ENCODE results near the gene FOSL1. TPM values are rescaled to one million over a fixed set of nuclear protein-coding genes. Genes with fewer than 3 reads are reported as not detected.

Gene FOSL1
- total RNA-seq, 5 donors from 2014 or later (not counting 1 experiment from before 2014, with no cell fraction given): 0.49 to 1.6 (median 0.65) TPM

DNA sequence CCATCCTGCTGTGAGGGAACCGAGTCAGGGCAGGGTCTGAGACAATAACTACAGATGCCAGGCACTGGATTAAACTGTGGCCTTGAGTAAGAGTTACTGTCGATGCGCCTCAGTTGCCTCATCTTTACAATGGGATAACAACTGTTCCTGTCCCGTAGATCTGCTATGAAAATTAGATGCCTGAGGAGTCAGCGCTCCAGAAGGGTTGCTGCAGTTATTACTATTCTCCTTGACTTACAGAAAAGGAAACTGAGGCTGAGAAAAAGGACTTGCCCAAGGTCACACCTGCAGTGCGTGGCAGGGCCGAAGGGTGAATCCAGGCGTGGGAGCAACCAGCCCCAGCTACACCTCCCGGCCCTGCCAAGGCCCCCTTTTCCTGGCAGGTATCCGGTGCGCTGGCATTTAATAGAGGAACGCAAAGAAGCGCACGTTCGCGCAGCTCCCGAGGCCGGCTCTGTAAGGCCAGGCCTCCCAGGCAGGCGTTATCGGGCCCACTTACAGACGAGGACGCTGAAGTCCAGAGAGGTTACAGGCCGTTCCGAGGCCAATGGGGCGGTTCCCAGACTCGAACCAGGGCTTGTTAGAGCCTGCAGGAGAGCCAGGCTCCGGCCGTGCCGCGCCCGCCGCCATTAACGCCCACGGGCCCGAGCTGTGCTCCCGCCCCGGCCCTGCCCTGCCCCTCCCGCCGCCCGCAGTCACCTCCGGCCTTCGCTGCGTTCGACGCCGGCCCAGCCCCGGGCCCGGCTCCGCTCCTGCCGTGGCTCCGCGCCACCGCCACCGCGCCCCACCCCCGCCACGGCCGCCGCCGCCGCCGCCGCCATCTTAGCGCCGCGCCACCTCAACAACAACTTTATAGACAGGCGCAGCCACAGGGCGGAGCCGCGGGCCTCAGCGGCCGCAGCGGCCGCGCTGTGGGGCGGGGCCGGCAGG, 18.3 kb upstream of the FOSL1 start, which contains the start of gene C11orf68:
C11orf68 (minus strand) TSS at position 852 of the 930 bp plus-strand sequence; CDS start at position 821, 31 bp downstream.
- Histone ChIP-seq H3K4me1 (ENCODE audit: control insufficient read depth in 1 of 2, extremely low read depth in 1 of 2, insufficient read depth in 2 of 2, low read length in 2 of 2) (peaks cover 27 to 64% of the 10 kb centered on the region in 2 experiments), H3K4me3 (ENCODE audit: control insufficient read depth in 1 of 2, extremely low read depth in 1 of 2, low read length in 1 of 2) (peak within 1 kb of the TSS; percentile 92 to 99), H3K36me3 (ENCODE audit: control insufficient read depth in 2 of 2, extremely low read depth in 1 of 2, insufficient read depth in 1 of 2, low read length in 1 of 2) (peaks cover 7 to 33% of the 10 kb centered on the region in 2 donors), H3K27ac (ENCODE audit: low read length) (peak within 1 kb of the TSS; percentile 84), H3K27me3 (replicated peaks in 1 of 2; ENCODE audit: control insufficient read depth in 2 of 2, extremely low read depth in 1 of 2, insufficient read depth in 2 of 2, low read length in 1 of 2) (no peaks in the 10 kb centered on the region), H3K9me3 (no peaks in the 10 kb centered on the region)
- Mint-ChIP-seq H3K27me3 (no peaks in the 10 kb centered on the region), H3K9me3 (no peaks in the 10 kb centered on the region), H3K4me3 (peak within 1 kb of the TSS; percentile 90 to 92 (median 91)), H3K36me3 (peaks cover 20% of the 10 kb centered on the region), H3K27ac (peak within 1 kb of the TSS; percentile 86 to 88), H3K4me1 (peaks cover 41 to 59% (median 50%) of the 10 kb centered on the region in 3 donors)
- peak in 3 of 35 experiments; percentile 17 to 20 (median 19) for DNase-seq
- POLR2A ChIA-PET: interaction anchor here in 1 of 2 donors (0.6 to 1.0 kb wide), 2 partner anchors 24 to 197 kb away, joined by 3 read pairs; no protein-coding TSS in a partner anchor
- WGBS (ENCODE audit: insufficient coverage): 4% methylated on average over 77 of the region's 77 CpGs
- ATAC-seq (replicated peaks in 1 of 4): peak; percentile 13 to 74 (median 71)
- CTCF ChIA-PET: interaction anchor here in 1 of 2 donors (1.0 to 1.3 kb wide), 2 partner anchors 28 to 59 kb away, joined by 3 to 6 read pairs; partner anchors contain the start of gene CCDC85B

DNA sequence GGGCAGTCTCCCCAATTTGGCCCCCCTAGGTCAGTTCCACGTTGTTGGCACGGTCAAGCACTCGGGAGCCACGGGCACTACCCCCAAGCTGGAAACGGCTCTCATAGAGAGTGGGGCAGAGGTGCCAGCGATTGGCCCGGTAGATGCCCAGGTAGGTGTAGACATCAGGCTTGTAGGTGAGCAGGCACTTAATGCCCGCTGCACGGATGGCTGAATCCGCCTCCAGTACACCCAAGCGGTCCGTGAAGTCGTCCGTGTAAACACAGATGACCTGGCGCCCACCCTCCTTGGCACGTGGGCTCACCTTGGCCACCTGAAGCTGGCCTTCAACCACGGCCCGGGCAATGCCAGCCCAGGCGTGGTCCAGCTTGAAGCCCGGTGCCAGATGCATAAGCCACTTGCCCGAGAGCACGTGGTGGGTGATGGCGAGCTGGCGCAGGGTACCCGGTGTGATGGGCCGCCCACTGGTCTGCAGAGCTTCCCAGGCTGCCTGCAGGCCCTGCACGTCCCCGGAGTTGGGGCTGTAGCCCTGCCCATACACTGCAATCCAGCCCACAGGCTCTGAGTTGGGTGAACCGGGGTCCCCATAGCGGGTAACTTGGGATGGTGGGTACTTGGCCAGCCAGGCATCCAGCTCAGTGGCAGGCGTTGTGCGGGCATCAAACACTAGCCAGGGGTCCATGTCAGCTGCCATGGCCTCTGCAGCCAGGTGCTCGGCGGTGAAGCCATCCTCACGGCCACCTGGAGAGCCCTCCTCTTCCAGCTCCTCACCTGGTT, 17.4 kb upstream of the FOSL1 start:
- Histone ChIP-seq H3K4me1 (ENCODE audit: control insufficient read depth in 1 of 2, extremely low read depth in 1 of 2, insufficient read depth in 2 of 2, low read length in 2 of 2) (peaks cover 27 to 64% of the 10 kb centered on the region in 2 experiments), H3K27ac (ENCODE audit: low read length) (peak overlapping the region; percentile 84), H3K9me3 (no peaks in the 10 kb centered on the region), H3K27me3 (replicated peaks in 1 of 2; ENCODE audit: control insufficient read depth in 2 of 2, extremely low read depth in 1 of 2, insufficient read depth in 2 of 2, low read length in 1 of 2) (no peaks in the 10 kb centered on the region), H3K36me3 (ENCODE audit: control insufficient read depth in 2 of 2, extremely low read depth in 1 of 2, insufficient read depth in 1 of 2, low read length in 1 of 2) (peaks cover 7 to 25% of the 10 kb centered on the region in 2 donors), H3K4me3 (ENCODE audit: control insufficient read depth in 1 of 2, extremely low read depth in 1 of 2, low read length in 1 of 2) (peak overlapping the region; percentile 92 to 99)
- no peaks in the 10 kb centered on the region for H3K9me3 Mint-ChIP-seq
- no peaks in the 10 kb centered on the region for H3K27me3 Mint-ChIP-seq
- peaks cover 13% of the 10 kb centered on the region for H3K36me3 Mint-ChIP-seq
- WGBS (ENCODE audit: insufficient coverage): 94% methylated on average over 33 of the region's 35 CpGs
- ChIA-PET CTCF (interaction anchor here in 1 of 2 donors (1.3 kb wide), 1 partner anchor 27 kb away, joined by 6 read pairs; the partner anchor contains the start of gene CCDC85B), POLR2A (interaction anchor here in 1 of 2 donors (1.0 kb wide), 1 partner anchor 23 kb away, joined by 3 read pairs; no protein-coding TSS in a partner anchor)
- H3K4me1 Mint-ChIP-seq: peaks cover 41 to 52% (median 43%) of the 10 kb centered on the region in 3 donors
- DNase-seq: no peak
- peak overlapping the region; percentile 84 to 86 for H3K27ac Mint-ChIP-seq
- H3K4me3 Mint-ChIP-seq: peak overlapping the region; percentile 85 to 90 (median 86)
- no peak for ATAC-seq (replicated peaks in 1 of 4)

DNA sequence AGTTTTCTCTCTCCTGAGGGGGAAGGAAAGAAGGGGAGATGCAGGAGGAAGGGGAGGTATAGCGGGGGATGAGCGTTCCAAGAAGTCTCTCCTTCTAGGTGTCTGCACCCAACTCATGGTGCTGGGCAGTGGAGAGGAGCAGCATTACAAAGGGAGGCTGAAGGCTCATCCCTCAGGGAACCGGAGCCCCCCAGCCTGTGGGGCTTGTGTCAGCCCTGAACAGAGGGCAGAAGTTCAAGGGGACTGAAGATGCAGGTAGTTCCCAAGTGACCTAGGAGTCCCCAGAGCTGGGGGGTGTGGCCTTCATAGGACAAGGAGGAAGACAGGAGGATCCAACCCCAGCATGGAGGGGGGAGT, 16.9 kb upstream of the FOSL1 start:
- no peak for ATAC-seq (replicated peaks in 1 of 4)
- peaks cover 27 to 58% of the 10 kb centered on the region in 2 experiments for H3K4me1 ChIP-seq (ENCODE audit: control insufficient read depth in 1 of 2, extremely low read depth in 1 of 2, insufficient read depth in 2 of 2, low read length in 2 of 2)
- ChIA-PET POLR2A (no interaction called here), CTCF (no interaction called here)
- H3K4me3 ChIP-seq (ENCODE audit: control insufficient read depth in 1 of 2, extremely low read depth in 1 of 2, low read length in 1 of 2): peak overlapping the region in 1 of 2 donors; percentile 23
- DNase-seq: no peak
- Mint-ChIP-seq H3K9me3 (no peaks in the 10 kb centered on the region), H3K4me1 (peaks cover 36 to 47% (median 38%) of the 10 kb centered on the region in 3 donors), H3K4me3 (peak overlapping the region; percentile 85 to 90 (median 86)), H3K36me3 (peaks cover 8% of the 10 kb centered on the region), H3K27me3 (no peaks in the 10 kb centered on the region), H3K27ac (peak overlapping the region in 1 of 2 donors; percentile 72)
- no peak overlapping the region for H3K27ac ChIP-seq (ENCODE audit: low read length)
- H3K36me3 ChIP-seq (ENCODE audit: control insufficient read depth in 2 of 2, extremely low read depth in 1 of 2, insufficient read depth in 1 of 2, low read length in 1 of 2): peaks cover 2 to 20% of the 10 kb centered on the region in 2 donors
- H3K27me3 ChIP-seq (replicated peaks in 1 of 2; ENCODE audit: control insufficient read depth in 2 of 2, extremely low read depth in 1 of 2, insufficient read depth in 2 of 2, low read length in 1 of 2): peaks cover 0 to under 1% of the 10 kb centered on the region in 2 experiments
- 100% methylated on average over 3 of the region's 3 CpGs for whole genome bisulfite sequencing (ENCODE audit: insufficient coverage)
- H3K9me3 ChIP-seq: no peaks in the 10 kb centered on the region

DNA sequence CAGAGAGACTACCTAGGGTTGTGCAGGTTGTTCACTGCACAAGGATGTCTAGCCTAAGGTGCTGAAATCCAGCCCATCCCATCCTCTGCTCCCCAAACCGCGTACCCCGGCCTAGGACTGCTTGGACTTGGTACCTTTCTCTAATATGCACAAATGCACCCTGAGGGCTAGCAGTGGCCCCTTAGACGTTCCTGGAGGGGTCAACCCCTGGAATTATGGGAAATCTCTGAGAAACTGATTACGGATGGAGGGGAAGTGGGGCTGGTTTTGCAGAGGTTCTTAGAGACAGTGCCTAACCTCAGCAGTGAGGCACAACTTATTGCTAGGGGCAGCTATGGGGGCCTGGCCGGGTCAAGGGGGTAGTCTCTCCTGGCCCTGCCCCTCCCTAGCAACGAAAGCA, 16.2 kb upstream of the FOSL1 start:
- Mint-ChIP-seq H3K27ac (peak overlapping the region; percentile 36 to 64), H3K4me3 (peak overlapping the region; percentile 85 to 90 (median 86)), H3K4me1 (peaks cover 31 to 43% (median 34%) of the 10 kb centered on the region in 3 donors), H3K27me3 (no peaks in the 10 kb centered on the region), H3K9me3 (no peaks in the 10 kb centered on the region), H3K36me3 (peaks cover 7% of the 10 kb centered on the region)
- ChIA-PET CTCF (no interaction called here), POLR2A (no interaction called here)
- DNase-seq (no peak), ATAC-seq (replicated peaks in 1 of 4) (no peak)
- Histone ChIP-seq H3K27ac (ENCODE audit: low read length) (no peak overlapping the region), H3K36me3 (ENCODE audit: control insufficient read depth in 2 of 2, extremely low read depth in 1 of 2, insufficient read depth in 1 of 2, low read length in 1 of 2) (peaks cover 0 to 16% of the 10 kb centered on the region in 2 donors), H3K4me3 (ENCODE audit: control insufficient read depth in 1 of 2, extremely low read depth in 1 of 2, low read length in 1 of 2) (no peak overlapping the region), H3K27me3 (replicated peaks in 1 of 2; ENCODE audit: control insufficient read depth in 2 of 2, extremely low read depth in 1 of 2, insufficient read depth in 2 of 2, low read length in 1 of 2) (peaks cover 0 to 7% of the 10 kb centered on the region in 2 experiments), H3K9me3 (no peaks in the 10 kb centered on the region), H3K4me1 (ENCODE audit: control insufficient read depth in 1 of 2, extremely low read depth in 1 of 2, insufficient read depth in 2 of 2, low read length in 2 of 2) (peaks cover 27 to 56% of the 10 kb centered on the region in 2 experiments)
- 50% methylated on average over 2 of the region's 7 CpGs for WGBS (ENCODE audit: insufficient coverage)

DNA sequence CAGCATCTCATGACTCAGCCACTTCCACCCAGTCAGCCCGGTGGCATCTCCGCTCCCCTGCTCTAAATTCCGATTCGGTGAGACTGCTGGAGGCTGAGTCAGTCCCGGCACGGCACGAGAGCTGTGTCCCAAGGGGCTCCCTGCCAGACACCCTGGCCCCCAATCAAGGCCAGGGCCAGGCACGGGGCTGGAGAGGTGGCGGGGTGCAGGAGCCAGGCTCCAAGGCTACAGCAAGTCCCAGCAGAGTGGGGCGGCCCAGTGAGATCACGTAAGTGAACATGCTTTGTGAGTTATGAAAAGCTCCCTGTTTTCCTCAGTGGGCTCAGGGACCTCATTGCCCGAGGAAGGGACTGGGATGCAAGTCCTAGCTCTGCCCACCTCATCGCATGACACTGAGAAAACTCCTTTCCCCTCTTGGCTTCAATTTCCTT, 15.6 kb upstream of the FOSL1 start:
- Histone ChIP-seq H3K36me3 (ENCODE audit: control insufficient read depth in 2 of 2, extremely low read depth in 1 of 2, insufficient read depth in 1 of 2, low read length in 1 of 2) (peaks cover 0 to 15% of the 10 kb centered on the region in 2 donors), H3K9me3 (no peaks in the 10 kb centered on the region), H3K27me3 (replicated peaks in 1 of 2; ENCODE audit: control insufficient read depth in 2 of 2, extremely low read depth in 1 of 2, insufficient read depth in 2 of 2, low read length in 1 of 2) (peaks cover 0 to 12% of the 10 kb centered on the region in 2 experiments), H3K27ac (ENCODE audit: low read length) (no peak overlapping the region), H3K4me1 (ENCODE audit: control insufficient read depth in 1 of 2, extremely low read depth in 1 of 2, insufficient read depth in 2 of 2, low read length in 2 of 2) (peaks cover 24 to 50% of the 10 kb centered on the region in 2 experiments), H3K4me3 (ENCODE audit: control insufficient read depth in 1 of 2, extremely low read depth in 1 of 2, low read length in 1 of 2) (no peak overlapping the region)
- ChIA-PET CTCF (no interaction called here), POLR2A (no interaction called here)
- H3K9me3 Mint-ChIP-seq: no peaks in the 10 kb centered on the region
- peak overlapping the region in 1 of 2 donors; percentile 64 for H3K27ac Mint-ChIP-seq
- no peak for DNase-seq
- no peak for ATAC-seq (replicated peaks in 1 of 4)
- H3K36me3 Mint-ChIP-seq: peaks cover 7% of the 10 kb centered on the region
- no peaks in the 10 kb centered on the region for H3K27me3 Mint-ChIP-seq
- peaks cover 31 to 42% (median 33%) of the 10 kb centered on the region in 3 donors for H3K4me1 Mint-ChIP-seq
- no peak overlapping the region for H3K4me3 Mint-ChIP-seq
- 80% methylated on average over 9 of the region's 13 CpGs for WGBS (ENCODE audit: insufficient coverage)
